Endodermal cell (in vitro differentiated cells): ENCODE data around the gene EXOC3L4. TPM values are rescaled to one million over a fixed set of nuclear protein-coding genes. Genes with fewer than 3 reads are reported as not detected.

ENCODE experiments used
- DNase-seq: peaks from one replicate; pipeline ENCODE4 v3.0.0-alpha.2; 2017
- H3K27ac ChIP-seq: 2 replicates; pipeline ENCODE4 v1.5.1; 2013; ENCODE audit warnings: mild to moderate bottlenecking, low read depth, low read length, moderate library complexity
- H3K27me3 ChIP-seq: 2 replicates; pipeline ENCODE4 v1.6.1; 2013; ENCODE audit warnings: mild to moderate bottlenecking, low read length, moderate library complexity; ENCODE audit not compliant: insufficient read depth, control insufficient read depth, poor library complexity, severe bottlenecking
- H3K36me3 ChIP-seq: 2 replicates; pipeline ENCODE4 v1.7.0; 2013; ENCODE audit warnings: mild to moderate bottlenecking, low read length, moderate library complexity; ENCODE audit not compliant: control insufficient read depth, insufficient read depth
- H3K4me1 ChIP-seq: one replicate; pipeline ENCODE4 v1.7.0; 2013; ENCODE audit warnings: low read length; ENCODE audit not compliant: control insufficient read depth, insufficient read depth
- H3K4me3 ChIP-seq: 2 replicates; pipeline ENCODE4 v1.5.1; 2013; ENCODE audit warnings: mild to moderate bottlenecking, low read length, moderate library complexity
- H3K9ac ChIP-seq: 2 replicates; pipeline ENCODE4 v1.6.1; 2013; ENCODE audit warnings: mild to moderate bottlenecking, low read length, moderate library complexity; ENCODE audit not compliant: poor library complexity, severe bottlenecking; ENCODE audit errors: extremely low read depth
- H3K9me3 ChIP-seq: 2 replicates; pipeline ENCODE4 v1.6.1; 2013; ENCODE audit warnings: mild to moderate bottlenecking, low read length, moderate library complexity; ENCODE audit not compliant: control insufficient read depth
- H3K27ac Mint-ChIP-seq: 2 replicates; pipeline ENCODE4 v1.8.0; 2020; ENCODE audit warnings: mixed read lengths
- H3K27me3 Mint-ChIP-seq: 2 replicates; pipeline ENCODE4 v1.8.0; 2021; ENCODE audit warnings: mild to moderate bottlenecking, mixed read lengths; ENCODE audit not compliant: insufficient read depth
- H3K36me3 Mint-ChIP-seq: 2 replicates; pipeline ENCODE4 v1.8.0; 2020; ENCODE audit warnings: low read depth, mixed read lengths
- H3K4me1 Mint-ChIP-seq: 2 replicates; pipeline ENCODE4 v1.8.0; 2020; ENCODE audit warnings: mixed read lengths
- H3K4me3 Mint-ChIP-seq: 2 replicates; pipeline ENCODE4 v1.8.0; 2020; ENCODE audit warnings: mild to moderate bottlenecking, moderate library complexity, mixed read lengths
- H3K9me3 Mint-ChIP-seq: 2 replicates; pipeline ENCODE4 v1.8.0; 2020; ENCODE audit warnings: mild to moderate bottlenecking, mixed read lengths
- CTCF ChIP-seq: fragments of 200-600 bp; sonication (generic); conservative IDR thresholded peaks from 2 replicates; pipeline ENCODE4 v1.5.0; 2021; ENCODE audit warnings: antibody characterized with exemption, mild to moderate bottlenecking
- WGBS, 2 experiments: methylation state at CpG; one replicate each; pipeline versions ENCODE4 v1.1.5 to v1.1.7; 2013; ENCODE audit warnings: missing lambda C conversion rate in 2 of 2, mixed read lengths in 1 of 2; ENCODE audit not compliant: insufficient coverage in 1 of 2, insufficient read length in 1 of 2; 5-methylcytosine and 5-hydroxymethylcytosine counted together
- total RNA-seq, 2 donors: library from RNA; stranded (reverse); fragmentation: NEBNext Ultra II Directional in 1 of 2; extraction: Animal tissue kit (Norgen Biotek cat#: 25700) in 1 of 2; gene quantifications; 2 replicates in 1 of 2; 3 replicates in 1 of 2; pipeline ENCODE4 v1.2.1, GENCODE V29; 2021

EXOC3L4 gene
- total RNA-seq, 2 donors from 2014 or later, result 2.5 to 3.6 TPM

- Mint-ChIP-seq H3K4me1 (no peaks in the 10 kb centered on the region), H3K27ac (no peak overlapping the region)
- WGBS, 2 experiments, result 86 to 88% methylated on average over 2 to 8 of the region's 8 CpGs
Measured at GRCh38 chr14:103086771-103087342, 7.7 kb upstream of the EXOC3L4 start.

GRCh38 chr14:103087343-103087835 is 7.1 kb upstream of the EXOC3L4 start:
- Mint-ChIP-seq H3K27ac (no peak overlapping the region), H3K4me1 (no peaks in the 10 kb centered on the region), H3K27me3 (peaks cover 12% of the 10 kb centered on the region), H3K4me3 (no peak overlapping the region), H3K9me3 (no peaks in the 10 kb centered on the region), H3K36me3 (no peaks in the 10 kb centered on the region)
- H3K9ac ChIP-seq, result no peak overlapping the region
- H3K4me1 ChIP-seq, result no peaks in the 10 kb centered on the region
- 54 to 78% methylated on average over 4 to 13 of the region's 13 CpGs for WGBS, 2 experiments
- peak; percentile 71 for DNase-seq
- TF ChIP-seq CTCF, result no peak
- peaks cover 41% of the 10 kb centered on the region for H3K27me3 ChIP-seq
- no peak overlapping the region for H3K27ac ChIP-seq
- H3K4me3 ChIP-seq, result no peak overlapping the region
- H3K9me3 ChIP-seq, result no peaks in the 10 kb centered on the region
- no peaks in the 10 kb centered on the region for H3K36me3 ChIP-seq

More at GRCh38 chr14:103086771-103087342, 7.7 kb upstream of the EXOC3L4 start:
- Histone ChIP-seq H3K9me3 (no peaks in the 10 kb centered on the region), H3K9ac (no peak overlapping the region), H3K27me3 (peaks cover 47% of the 10 kb centered on the region), H3K36me3 (no peaks in the 10 kb centered on the region), H3K27ac (no peak overlapping the region), H3K4me3 (no peak overlapping the region), H3K4me1 (no peaks in the 10 kb centered on the region)
- no peak for TF ChIP-seq CTCF
- no peaks in the 10 kb centered on the region for H3K36me3 Mint-ChIP-seq
- H3K9me3 Mint-ChIP-seq, result no peaks in the 10 kb centered on the region
- H3K4me3 Mint-ChIP-seq, result no peak overlapping the region
- peaks cover 12% of the 10 kb centered on the region for H3K27me3 Mint-ChIP-seq
- peak; percentile 31 for DNase-seq

GRCh38 chr14:103088921-103089320 is 5.6 kb upstream of the EXOC3L4 start:
- no peaks in the 10 kb centered on the region for H3K36me3 Mint-ChIP-seq
- Histone ChIP-seq H3K27me3 (peaks cover 26% of the 10 kb centered on the region), H3K27ac (no peak overlapping the region), H3K4me3 (no peak overlapping the region), H3K9me3 (no peaks in the 10 kb centered on the region), H3K36me3 (no peaks in the 10 kb centered on the region), H3K4me1 (no peaks in the 10 kb centered on the region), H3K9ac (no peak overlapping the region)
- 85 to 95% methylated on average over 2 to 6 of the region's 6 CpGs for WGBS, 2 experiments
- H3K4me1 Mint-ChIP-seq, result no peaks in the 10 kb centered on the region
- no peaks in the 10 kb centered on the region for H3K9me3 Mint-ChIP-seq
- no peak for DNase-seq
- no peak overlapping the region for H3K4me3 Mint-ChIP-seq
- H3K27ac Mint-ChIP-seq, result no peak overlapping the region
- H3K27me3 Mint-ChIP-seq, result peaks cover 12% of the 10 kb centered on the region
- TF ChIP-seq CTCF, result no peak
